NCI-H446 treated with DMSO at 0.1 percent for 48 hours (cell line): ENCODE measurements around the gene ATG9A.
A peak's percentile ranks its signal among the peaks of the same experiment; 100 is the strongest.
"Not testable (repeated sequence)": the region's sequence is repeated elsewhere in the genome, so short reads cannot be mapped to it uniquely, and the experiment has no call there.

Experiments
- DNase-seq: peaks from one replicate; lab custom pipeline; 2025; lab: John Stamatoyannopoulos, UW

Gene ATG9A

DNA sequence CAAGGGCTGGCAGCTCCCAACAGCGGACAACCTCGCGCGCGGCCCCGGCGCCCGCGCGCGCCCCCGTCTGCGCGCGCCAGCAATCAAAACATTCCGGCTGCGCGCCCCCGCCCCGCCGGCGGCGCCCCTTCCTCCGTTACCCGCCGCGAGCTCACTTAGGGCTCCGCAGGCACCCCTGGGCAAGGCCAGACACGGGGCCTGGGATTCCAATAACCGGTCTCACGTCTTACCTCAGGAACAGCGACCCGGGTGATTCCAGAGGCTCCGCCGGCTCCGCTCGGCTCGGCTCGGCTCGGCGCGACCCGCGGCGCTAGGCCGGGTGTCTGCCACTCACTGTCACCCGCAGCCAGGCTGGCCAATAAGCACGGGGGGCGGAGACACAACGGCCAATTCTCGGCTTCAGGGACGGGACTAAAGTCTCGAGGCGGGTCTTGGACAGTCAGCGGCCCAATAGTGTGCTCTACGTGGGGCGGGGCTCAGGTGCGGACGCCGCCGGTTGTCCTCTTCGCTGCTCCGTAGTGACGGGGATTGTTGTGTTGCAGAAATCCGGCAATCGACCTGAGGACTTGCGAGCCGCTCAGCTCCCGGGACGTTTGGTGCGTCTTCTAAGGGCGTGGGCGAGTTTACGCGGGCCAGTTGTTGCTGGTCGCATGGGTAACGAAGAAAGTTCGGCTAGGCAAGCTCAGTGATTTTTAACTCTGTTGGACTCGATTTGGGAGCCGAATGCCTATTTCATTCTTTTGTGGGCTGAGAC, at the start of gene ATG9A, which contains the start of gene ANKZF1:
ATG9A (minus strand) TSS at position 332 of the 754 bp plus-strand sequence. CDS start 1,612 bp downstream, outside the sequence.
ANKZF1 (plus strand) TSS at position 502 of the 754 bp plus-strand sequence. CDS start 452 bp downstream, outside the sequence.
- DNase-seq = peak; percentile 95

GRCh38 chr2:219278655-219279150, 49.3 kb upstream of the ATG9A start:
- no peak for DNase-seq

- peak; percentile 45 for DNase-seq
These were observed 48.5 kb upstream of the ATG9A start for GRCh38 chr2:219277703-219278654.

DNA sequence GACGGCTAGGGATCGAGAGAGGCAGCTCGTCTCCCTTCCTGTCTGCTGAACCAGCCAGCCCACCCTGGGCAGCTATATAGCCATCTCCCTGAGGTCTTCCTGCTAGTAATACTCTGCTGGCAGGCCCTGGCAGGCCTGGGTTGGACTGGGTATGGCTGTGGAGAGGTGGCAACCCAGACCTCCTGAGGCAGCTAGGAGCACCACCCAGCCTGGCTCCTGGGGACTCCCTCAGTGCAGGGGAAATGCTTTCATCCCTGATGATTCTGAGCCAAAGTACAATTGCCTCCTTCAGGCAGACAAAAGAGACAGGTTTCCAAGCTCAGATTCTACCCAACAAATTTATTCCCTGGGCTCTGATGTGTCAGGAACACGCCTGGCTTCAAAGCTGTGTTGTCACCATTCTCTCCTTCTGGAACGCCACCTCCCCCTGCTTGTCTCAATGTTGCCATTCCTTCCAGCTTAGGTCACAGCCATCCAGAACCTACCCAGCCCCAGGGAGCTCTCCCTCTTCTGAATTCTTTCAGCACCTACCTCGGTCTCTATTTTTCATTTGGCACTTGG, 45.0 kb upstream of the ATG9A start:
- no peak for DNase-seq

- no peak for DNase-seq
These were observed 44.5 kb upstream of the ATG9A start for GRCh38 chr2:219273937-219274336.

GRCh38 chr2:219272995-219273394, 43.6 kb upstream of the ATG9A start:
- no peak for DNase-seq

- no peak for DNase-seq
These were observed 42.9 kb upstream of the ATG9A start for GRCh38 chr2:219272356-219272755.

- no peak for DNase-seq
These were observed 41.6 kb upstream of the ATG9A start for GRCh38 chr2:219271021-219271420.

GRCh38 chr2:219270055-219270372, 40.6 kb upstream of the ATG9A start:
- no peak for DNase-seq

GRCh38 chr2:219269362-219270054, 40.1 kb upstream of the ATG9A start:
- DNase-seq = no peak

DNA sequence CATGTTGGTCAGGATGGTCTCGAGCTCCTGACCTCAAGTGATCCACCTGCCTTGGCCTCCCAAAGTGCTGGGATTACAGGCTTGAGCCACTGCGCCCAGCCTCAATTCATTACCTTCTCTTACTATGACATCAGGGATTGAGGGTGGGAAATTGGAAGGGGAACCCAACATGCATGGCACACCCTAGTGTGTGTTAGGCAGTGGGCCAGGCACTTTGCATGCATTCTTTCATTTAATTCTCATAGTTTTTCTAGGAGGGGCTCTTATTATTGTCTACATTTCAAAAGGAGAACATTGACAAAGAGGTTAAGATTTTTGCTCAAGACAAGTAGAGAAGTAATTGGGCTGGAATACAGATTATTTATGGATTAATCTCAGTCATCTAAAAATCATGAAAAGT, 38.9 kb upstream of the ATG9A start:
- no peak for DNase-seq

GRCh38 chr2:219266886-219267285, 37.5 kb upstream of the ATG9A start:
- DNase-seq = no peak

- DNase-seq = no peak
These were observed 36.8 kb upstream of the ATG9A start for GRCh38 chr2:219266232-219266631.

DNA sequence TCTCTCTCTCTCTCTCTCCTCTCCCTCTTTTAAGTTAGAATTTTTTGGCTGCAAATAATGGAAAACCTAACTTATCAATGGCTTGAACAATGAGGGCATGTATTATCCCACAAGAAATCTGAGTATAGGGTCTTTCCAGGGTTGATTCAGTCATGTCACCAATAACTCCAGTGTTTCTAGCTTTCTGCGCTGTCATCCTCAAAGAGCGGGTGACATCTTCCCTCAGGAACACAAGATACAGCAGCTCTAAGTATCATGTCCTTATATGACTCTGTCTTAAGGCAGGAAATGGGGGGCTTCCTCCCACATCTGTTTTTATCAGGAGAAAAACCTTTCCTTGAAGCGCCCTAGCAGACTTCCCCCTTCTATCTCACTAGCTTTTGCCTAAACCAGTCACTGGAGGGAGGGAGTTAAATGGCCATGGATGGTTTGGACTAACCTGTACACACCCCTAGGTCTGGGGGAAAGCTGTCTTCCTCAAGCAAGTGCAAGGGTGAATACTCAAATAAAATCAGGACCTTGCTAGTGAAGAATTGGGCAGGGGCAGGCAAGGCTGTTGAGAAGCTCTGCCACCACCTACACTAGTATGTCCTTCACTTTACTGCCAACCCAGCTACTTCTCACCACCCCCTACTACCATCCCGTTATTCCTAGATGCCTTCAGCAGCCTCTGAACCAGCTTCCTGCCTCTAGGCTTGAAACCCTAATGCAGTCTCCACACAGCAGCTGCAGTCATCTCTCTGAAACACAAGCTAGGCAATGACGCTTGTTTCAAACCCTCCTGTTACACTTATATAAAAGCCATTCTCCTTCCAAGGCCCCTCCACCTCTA, 31.8 kb upstream of the ATG9A start:
- no peak for DNase-seq

- DNase-seq = not testable (repeated sequence)
These were observed 29.5 kb upstream of the ATG9A start for GRCh38 chr2:219258942-219259341.

- no peak for DNase-seq
These were observed 25.3 kb upstream of the ATG9A start for GRCh38 chr2:219254590-219255201.

GRCh38 chr2:219253753-219254589, 24.5 kb upstream of the ATG9A start, which contains the start of gene TUBA4A:
TUBA4A (minus strand) TSS chr2:219253918; CDS start chr2:219253858, 60 bp downstream.
- peak; percentile 47 for DNase-seq

DNA sequence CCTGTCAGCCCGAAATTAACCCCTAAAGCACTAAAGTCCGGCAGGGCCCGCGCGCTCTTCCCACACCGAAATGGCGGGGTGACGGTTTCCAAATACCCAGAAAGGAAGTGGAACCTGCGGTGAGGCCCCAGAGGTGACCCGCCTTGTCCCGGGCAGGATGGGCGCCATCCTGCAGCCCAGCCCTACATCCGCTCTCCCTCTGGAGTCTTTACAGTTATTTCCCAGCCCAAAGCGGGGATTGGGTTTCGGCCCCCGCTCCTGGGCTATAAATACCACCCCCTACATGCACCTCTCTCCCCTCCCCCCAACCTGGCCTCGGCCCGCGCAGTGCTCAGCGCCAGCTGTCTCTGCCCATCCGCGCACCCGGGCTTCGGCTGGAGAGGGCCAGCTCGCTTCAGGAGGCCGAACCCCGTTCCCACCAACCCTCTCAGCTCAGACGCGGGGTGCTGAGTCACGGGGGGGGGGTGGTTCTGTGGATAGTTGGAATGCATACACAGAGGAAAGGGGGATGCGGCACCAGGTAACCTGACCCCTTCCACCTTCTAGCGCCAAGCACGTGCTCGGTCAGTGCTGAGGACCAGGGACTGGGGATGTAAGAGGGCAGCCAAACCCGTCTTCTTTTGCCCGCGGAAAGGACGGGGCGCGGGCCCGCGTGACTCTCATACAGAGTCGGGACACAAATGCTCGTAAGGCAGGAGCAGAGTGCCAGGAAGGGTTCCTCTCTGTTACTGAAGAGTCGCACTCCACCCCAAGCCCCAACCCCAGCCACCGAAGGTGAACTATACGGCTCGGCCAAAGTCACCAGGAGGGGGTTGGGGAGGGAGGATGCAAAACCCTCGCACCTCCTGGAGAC, 23.7 kb upstream of the ATG9A start, which contains the start of gene TUBA4B:
TUBA4B (plus strand) TSS at position 344 of the 853 bp plus-strand sequence; CDS start at position 509, 165 bp downstream.
- no peak for DNase-seq
